Endothelial cell of umbilical vein (primary cell): Measurements from ENCODE around the gene SERPINA6. TPM values are rescaled to one million over a fixed set of nuclear protein-coding genes. Genes with fewer than 3 reads are reported as not detected.

Source experiments
- BruUV-seq: library from RNA; stranded (reverse); fragments of 400-500 nt; replicated peaks from 2 replicates; lab custom pipeline; 2021; lab: Mats Ljungman, UMichigan
- CTCF ChIA-PET: fragments of 300-600, 350-600 bp; sonication (Branson Sonifier 250); formaldehyde crosslinking; loops from one replicate; lab custom pipeline; 2021; ENCODE audit warnings: antibody characterized with exemption, inconsistent platforms; lab: Charles Lee
- POLR2A ChIA-PET: fragments of 300-600, 350-600 bp; sonication (Branson Sonifier 250); formaldehyde crosslinking; loops from one replicate; lab custom pipeline; 2021; ENCODE audit warnings: antibody characterized with exemption, inconsistent platforms; lab: Charles Lee
- DNase-seq: peaks from one replicate; pipeline ENCODE4 v3.0.0-alpha.2; 2011; ENCODE audit warnings: low read depth, low spot score
- FAIRE-seq: peaks from 2 replicates; lab custom pipeline; 2011; peaks lifted over from hg19 to GRCh38; lab: Jason Lieb, UNC
- H2AFZ ChIP-seq: 2 replicates; pipeline ENCODE4 v1.6.0; 2012; ENCODE audit warnings: low read depth, low read length, control low read depth, inconsistent platforms
- H3K27ac ChIP-seq: 2 replicates; pipeline ENCODE4 v1.5.1; 2011; ENCODE audit warnings: low read depth, mild to moderate bottlenecking, control low read depth, low read length, moderate library complexity; ENCODE audit not compliant: insufficient read depth
- H3K27me3 ChIP-seq, 2 experiments: 2 replicates each; pipeline versions ENCODE4 v1.6.0 to v1.6.1; 2011; ENCODE audit warnings: low read length in 2 of 2, mixed read lengths in 1 of 2; ENCODE audit not compliant: control insufficient read depth in 2 of 2, insufficient read depth in 2 of 2
- H3K36me3 ChIP-seq, 2 experiments: 2 replicates in 1 of 2; 3 replicates in 1 of 2; pipeline ENCODE4 v1.5.1; 2011; ENCODE audit warnings: low read length in 2 of 2, mild to moderate bottlenecking in 1 of 2, moderate library complexity in 1 of 2; ENCODE audit not compliant: control insufficient read depth in 2 of 2, insufficient read depth in 2 of 2; ENCODE audit errors: extremely low read depth in 1 of 2
- H3K4me1 ChIP-seq: 3 replicates; pipeline ENCODE4 v1.5.1; 2011; ENCODE audit warnings: mild to moderate bottlenecking, low read length; ENCODE audit not compliant: control insufficient read depth, insufficient read depth; ENCODE audit errors: extremely low read depth
- H3K4me2 ChIP-seq: 2 replicates; pipeline ENCODE4 v1.6.1; 2011; ENCODE audit warnings: low read length, control low read depth, mixed read lengths; ENCODE audit not compliant: insufficient read depth
- H3K4me3 ChIP-seq, 3 experiments: fragments of 200-600 bp in 1 of 3; sonication (generic), shearing (Covaris generic) in 1 of 3; replicated peaks in 1 of 3; 2 replicates each; pipeline ENCODE4 v1.5.1; 2011 to 2016; ENCODE audit warnings: control low read depth in 3 of 3, low read length in 3 of 3, mild to moderate bottlenecking in 2 of 3, inconsistent platforms in 1 of 3, low read depth in 1 of 3, moderate library complexity in 1 of 3; ENCODE audit not compliant: insufficient read depth in 1 of 3
- H3K79me2 ChIP-seq: 2 replicates; pipeline ENCODE4 v1.6.0; 2012; ENCODE audit warnings: low read length, inconsistent platforms; ENCODE audit not compliant: control insufficient read depth, insufficient read depth
- H3K9ac ChIP-seq: replicated peaks from 2 replicates; pipeline ENCODE3; 2011; ENCODE audit warnings: low read length, control low read depth; ENCODE audit not compliant: insufficient read depth; ENCODE audit errors: extremely low read depth
- H3K9me1 ChIP-seq: replicated peaks from 3 replicates; pipeline ENCODE4 v1.6.0; 2011; ENCODE audit warnings: mild to moderate bottlenecking, low read length; ENCODE audit not compliant: control insufficient read depth, insufficient read depth; ENCODE audit errors: extremely low read depth
- H3K9me3 ChIP-seq: replicated peaks from 2 replicates; pipeline ENCODE4 v1.5.1; 2012; ENCODE audit warnings: low read length, inconsistent platforms; ENCODE audit not compliant: control insufficient read depth, insufficient read depth
- H4K20me1 ChIP-seq: replicated peaks from 2 replicates; pipeline ENCODE3; 2011; ENCODE audit warnings: mild to moderate bottlenecking, low read length; ENCODE audit not compliant: control insufficient read depth, insufficient read depth; ENCODE audit errors: extremely low read depth
- EZH2 ChIP-seq: IDR thresholded peaks from 2 replicates; pipeline ENCODE4 v1.6.1; 2012; ENCODE audit warnings: borderline replicate concordance, low read depth, mild to moderate bottlenecking, moderate library complexity, low read length, inconsistent platforms; ENCODE audit not compliant: severe bottlenecking
- FOS ChIP-seq: IDR thresholded peaks from 2 replicates; pipeline ENCODE4 v1.6.1; 2011; ENCODE audit warnings: mild to moderate bottlenecking, low read length, moderate library complexity, borderline replicate concordance; ENCODE audit not compliant: insufficient read depth
- GATA2 ChIP-seq: IDR thresholded peaks from 2 replicates; pipeline ENCODE4 v1.7.0; 2011; ENCODE audit warnings: low read depth, mild to moderate bottlenecking, moderate library complexity, mixed read lengths, low read length; ENCODE audit not compliant: insufficient read length, insufficient read depth
- JUN ChIP-seq: IDR thresholded peaks from 2 replicates; pipeline ENCODE4 v1.6.1; 2011; ENCODE audit warnings: borderline replicate concordance, low read depth; ENCODE audit not compliant: insufficient read length, insufficient read depth
- MYC ChIP-seq: IDR thresholded peaks from one replicate; pipeline ENCODE4 v1.6.1; 2011; ENCODE audit warnings: mild to moderate bottlenecking, low read depth, low read length
- POLR2A ChIP-seq: IDR thresholded peaks from 2 replicates; pipeline ENCODE4 v1.6.1; 2012; ENCODE audit warnings: low read depth, mild to moderate bottlenecking, control low read depth, low read length
- POLR2AphosphoS5 ChIP-seq: IDR thresholded peaks from 2 replicates; pipeline ENCODE4 v1.6.1; 2012; ENCODE audit warnings: low read depth, mild to moderate bottlenecking, control low read depth, low read length, moderate library complexity; ENCODE audit not compliant: insufficient read depth
- dilution Hi-C: fragments of 300-500 bp; cut with MboI; formaldehyde crosslinking; loops from one replicate; pipeline ENCODE4 v1.15.0; 2019; ENCODE audit warnings: low sequenced_read_pairs; ENCODE audit not compliant: extremely low pct_ligation_motif_present
- intact Hi-C: fragments of 100-400 bp; cut with micrococcal nuclease; formaldehyde crosslinking; loops from one replicate; pipeline ENCODE4 v1.10.0; 2022
- polyA plus RNA-seq, 4 experiments: library from polyadenylated mRNA; depleted of rRNA in 3 of 4; stranded (reverse) in 3 of 4; unstranded in 1 of 4; fragments of >200 nt; gene quantifications; 2 replicates each; pipeline versions ENCODE4 v1.2.1 to v1.2.3, GENCODE V29; 2011 to 2012; ENCODE audit warnings: missing spikeins in 1 of 4
- total RNA-seq: library from RNA; stranded (reverse); gene quantifications from 2 replicates; pipeline ENCODE4 v1.2.3, GENCODE V29; 2021
- TF ChIP-seq, protein P1 (sequence below), 2 donors: IDR thresholded peaks; 1 replicate in 1 of 2; 2 replicates in 1 of 2; pipeline ENCODE4 v1.5.1; 2011; ENCODE audit warnings: low read length in 2 of 2, mild to moderate bottlenecking in 2 of 2, moderate library complexity in 2 of 2, control low read depth in 1 of 2, inconsistent platforms in 1 of 2, low read depth in 1 of 2; ENCODE audit not compliant: insufficient read depth in 1 of 2; ENCODE audit errors: extremely low read depth in 1 of 2
- TF ChIP-seq, protein P2 (sequence below): IDR thresholded peaks from 2 replicates; pipeline ENCODE4 v1.6.1; 2011; ENCODE audit not compliant: insufficient read depth, insufficient read length

Gene SERPINA6
- total and polyA plus RNA-seq, 2 donors (not counting 3 experiments of a cell fraction or from before 2014, with no cell fraction given): not detected

DNA sequence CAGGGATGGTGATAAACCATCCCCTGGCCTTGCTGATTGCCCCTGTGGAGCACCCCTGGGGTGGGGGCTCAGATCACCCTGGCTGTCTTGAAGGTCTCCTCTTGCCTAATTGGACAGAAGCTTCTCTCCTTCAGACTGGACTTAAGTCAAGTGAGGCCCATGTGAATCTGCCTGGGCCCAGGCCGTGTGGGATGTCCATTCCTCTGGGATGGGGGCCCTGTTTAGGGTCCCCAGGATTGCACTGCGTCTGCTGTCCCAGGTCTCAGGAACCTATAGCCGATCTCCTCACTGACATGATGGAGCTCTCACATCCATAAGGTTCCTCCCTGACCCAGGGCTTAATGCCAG, 45.1 kb upstream of the SERPINA6 start:
- Histone ChIP-seq H3K36me3 (no peaks in the 10 kb centered on the region), H3K9ac (no peak overlapping the region), H3K27ac (no peak overlapping the region), H3K4me3 (no peak overlapping the region), H2AFZ (no peak overlapping the region), H3K27me3 (no peaks in the 10 kb centered on the region), H3K9me1 (no peaks in the 10 kb centered on the region), H3K9me3 (no peaks in the 10 kb centered on the region), H4K20me1 (no peaks in the 10 kb centered on the region), H3K79me2 (no peaks in the 10 kb centered on the region), H3K4me1 (no peaks in the 10 kb centered on the region), H3K4me2 (no peak overlapping the region)
- dilution Hi-C loops: no loop called here
- DNase-seq: no peak
- no TSS peak for BruUV-seq
- POLR2A ChIA-PET: no interaction called here
- intact Hi-C loops: no loop called here
- CTCF ChIA-PET: no interaction called here
- FAIRE-seq: no peak
- TF ChIP-seq, protein P1, sequence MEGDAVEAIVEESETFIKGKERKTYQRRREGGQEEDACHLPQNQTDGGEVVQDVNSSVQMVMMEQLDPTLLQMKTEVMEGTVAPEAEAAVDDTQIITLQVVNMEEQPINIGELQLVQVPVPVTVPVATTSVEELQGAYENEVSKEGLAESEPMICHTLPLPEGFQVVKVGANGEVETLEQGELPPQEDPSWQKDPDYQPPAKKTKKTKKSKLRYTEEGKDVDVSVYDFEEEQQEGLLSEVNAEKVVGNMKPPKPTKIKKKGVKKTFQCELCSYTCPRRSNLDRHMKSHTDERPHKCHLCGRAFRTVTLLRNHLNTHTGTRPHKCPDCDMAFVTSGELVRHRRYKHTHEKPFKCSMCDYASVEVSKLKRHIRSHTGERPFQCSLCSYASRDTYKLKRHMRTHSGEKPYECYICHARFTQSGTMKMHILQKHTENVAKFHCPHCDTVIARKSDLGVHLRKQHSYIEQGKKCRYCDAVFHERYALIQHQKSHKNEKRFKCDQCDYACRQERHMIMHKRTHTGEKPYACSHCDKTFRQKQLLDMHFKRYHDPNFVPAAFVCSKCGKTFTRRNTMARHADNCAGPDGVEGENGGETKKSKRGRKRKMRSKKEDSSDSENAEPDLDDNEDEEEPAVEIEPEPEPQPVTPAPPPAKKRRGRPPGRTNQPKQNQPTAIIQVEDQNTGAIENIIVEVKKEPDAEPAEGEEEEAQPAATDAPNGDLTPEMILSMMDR (IDR thresholded peaks at IDR 0.05; ENCODE audit: extremely low read depth in 1 of 2, insufficient read depth in 1 of 2, low read depth in 1 of 2, low read length in 2 of 2): no peak
- TF ChIP-seq EZH2: no peak
- no peak for TF ChIP-seq JUN
- TF ChIP-seq MYC: no peak
- TF ChIP-seq GATA2: no peak
- TF ChIP-seq POLR2A: no peak
- TF ChIP-seq FOS: no peak
- no peak for TF ChIP-seq POLR2AphosphoS5
- TF ChIP-seq, protein P2, sequence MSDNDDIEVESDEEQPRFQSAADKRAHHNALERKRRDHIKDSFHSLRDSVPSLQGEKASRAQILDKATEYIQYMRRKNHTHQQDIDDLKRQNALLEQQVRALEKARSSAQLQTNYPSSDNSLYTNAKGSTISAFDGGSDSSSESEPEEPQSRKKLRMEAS: no peak
